HG03280 (cell line): Measurements from ENCODE around the gene EXO5.
"Not testable (repeated sequence)": the region's sequence is repeated elsewhere in the genome, so short reads cannot be mapped to it uniquely, and the experiment has no call there.

Experiments
- ATAC-seq: cut with Tn5 transposase; IDR thresholded peaks from one replicate; pipeline ENCODE4 v1.9.1; 2021; ENCODE audit warnings: mild to moderate bottlenecking, moderate library complexity; ENCODE audit not compliant: unreplicated experiment

Gene EXO5

DNA sequence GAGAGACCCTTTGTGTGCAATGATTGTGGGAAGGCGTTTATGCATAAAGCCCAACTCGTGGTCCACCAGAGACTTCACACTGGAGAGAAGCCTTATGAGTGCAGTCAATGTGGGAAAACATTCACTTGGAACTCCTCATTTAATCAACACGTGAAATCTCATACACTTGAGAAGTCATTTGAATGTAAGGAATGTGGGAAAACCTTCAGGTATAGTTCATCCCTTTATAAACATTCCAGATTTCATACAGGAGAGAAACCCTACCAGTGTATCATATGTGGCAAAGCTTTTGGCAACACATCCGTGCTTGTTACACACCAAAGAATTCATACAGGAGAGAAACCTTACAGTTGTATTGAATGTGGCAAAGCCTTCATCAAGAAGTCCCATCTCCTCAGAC is 38.4 kb downstream of the EXO5 start:
- ATAC-seq: no peak

DNA sequence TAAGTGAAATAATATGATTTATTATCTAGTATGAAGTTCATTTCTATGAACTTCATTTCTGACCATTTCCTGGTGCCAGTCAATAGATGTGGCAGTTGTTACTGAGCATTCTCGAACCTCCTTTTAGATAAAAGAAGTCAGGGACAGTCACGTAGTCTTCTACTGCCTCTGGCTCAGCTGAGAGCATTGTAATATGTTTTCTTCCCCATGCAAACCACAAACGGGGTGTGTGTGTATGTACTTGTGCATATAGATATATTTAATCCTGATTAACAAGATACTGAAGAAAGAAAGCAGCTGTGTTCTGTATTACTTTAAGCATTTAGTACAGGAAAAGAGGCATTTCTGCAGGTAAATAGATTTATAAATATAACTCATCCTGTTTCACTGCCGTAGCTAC is 44.5 kb downstream of the EXO5 start:
- ATAC-seq: no peak

- ATAC-seq: not testable (repeated sequence)
These were observed 46.2 kb downstream of the EXO5 start for GRCh38 chr1:40554807-40555206.

DNA sequence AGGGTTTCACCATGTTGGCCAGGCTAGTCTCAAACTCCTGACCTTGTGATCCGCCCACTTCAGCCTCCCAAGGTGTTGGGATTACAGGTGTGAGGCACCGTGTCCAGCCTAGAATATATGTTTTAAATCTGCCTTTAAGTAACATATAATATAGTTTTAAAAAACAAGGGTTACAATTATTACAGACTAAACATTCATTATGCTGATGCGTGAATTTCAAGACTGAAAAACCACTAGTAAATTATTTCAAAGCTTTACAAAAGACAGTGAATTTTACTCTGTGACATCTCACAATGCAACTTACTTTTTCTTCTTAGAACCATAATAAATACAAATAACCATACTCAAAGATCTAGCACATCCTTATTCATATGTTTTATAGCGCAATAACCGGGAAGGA is 47.6 kb downstream of the EXO5 start:
- no peak for ATAC-seq

- ATAC-seq: not testable (repeated sequence)
These were observed 49.7 kb downstream of the EXO5 start for GRCh38 chr1:40558241-40558640.

GRCh38 chr1:40562185-40562584 is 53.6 kb downstream of the EXO5 start:
- no peak for ATAC-seq

- ATAC-seq: no peak
These were observed 54.7 kb downstream of the EXO5 start for GRCh38 chr1:40563266-40563665.

DNA sequence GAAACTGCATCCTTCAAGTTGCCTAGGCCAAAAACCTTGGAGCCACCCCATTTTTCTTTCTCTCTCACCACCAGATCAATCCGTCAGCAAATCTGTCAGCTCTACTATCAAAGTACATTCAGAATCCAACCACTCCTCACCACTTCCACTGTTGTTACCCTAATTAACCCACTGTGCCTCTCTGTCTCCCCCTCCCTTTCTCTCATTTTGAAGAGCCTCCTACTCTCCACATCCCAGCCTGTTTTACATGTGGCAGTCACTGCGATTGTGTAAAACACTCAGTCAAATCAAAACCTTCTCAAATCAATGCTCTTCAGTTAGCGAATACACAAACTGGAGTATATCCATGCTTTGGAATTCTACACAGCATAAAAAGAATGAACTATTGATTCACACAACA is 55.9 kb downstream of the EXO5 start:
- ATAC-seq: no peak

GRCh38 chr1:40564913-40565312 is 56.3 kb downstream of the EXO5 start:
- no peak for ATAC-seq
